ENCODE measurements around the gene MRPS26. TPM values are rescaled to one million over a fixed set of nuclear protein-coding genes. Genes with fewer than 3 reads are reported as not detected.
A peak's percentile ranks its signal among the peaks of the same experiment; 100 is the strongest.

The MRPS26 gene
- polyA plus RNA-seq, 3 donors: 19.4 to 36.6 (median 29.8) TPM

GRCh38 chr20:3010985-3011723 lies 34.7 kb upstream of the MRPS26 start:
- Mint-ChIP-seq H3K27me3 (ENCODE audit: low read depth in 3 of 3) (no peaks in the 10 kb centered on the region), H3K4me1 (no peaks in the 10 kb centered on the region), H3K27ac (peak overlapping the region in 1 of 7 donors; percentile 57), H3K36me3 (peaks cover 65 to 76% of the 10 kb centered on the region in 2 donors), H3K9me3 (no peaks in the 10 kb centered on the region), H3K4me3 (no peak overlapping the region)
- no peak for TF ChIP-seq CTCF (IDR thresholded peaks at IDR 0.05)
- Histone ChIP-seq H2AFZ (ENCODE audit: insufficient read depth, low read depth, low read length, poor library complexity, severe bottlenecking) (no peak overlapping the region), H3K36me3 (replicated peaks in 1 of 2; ENCODE audit: control insufficient read depth in 1 of 2, insufficient read depth in 2 of 2, low read length in 2 of 2) (peaks cover 48 to 91% of the 10 kb centered on the region in 2 donors), H3K4me2 (replicated peaks; ENCODE audit: extremely low read depth, low read length, poor library complexity, severe bottlenecking) (no peak overlapping the region), H4K20me1 (ENCODE audit: insufficient read depth, low read length) (no peaks in the 10 kb centered on the region), H3K27me3 (ENCODE audit: control insufficient read depth in 2 of 2, insufficient read depth in 2 of 2, low read length in 2 of 2) (no peaks in the 10 kb centered on the region), H3K9ac (ENCODE audit: insufficient read depth, low read length, poor library complexity, severe bottlenecking) (no peak overlapping the region), H3K4me3 (replicated peaks in 1 of 3; ENCODE audit: low read depth in 2 of 3, low read length in 3 of 3) (no peak overlapping the region), H3K79me2 (ENCODE audit: insufficient read depth, low read length) (no peaks in the 10 kb centered on the region), H3K4me1 (ENCODE audit: control insufficient read depth in 1 of 2, insufficient read depth in 2 of 2, low read length in 2 of 2) (no peaks in the 10 kb centered on the region), H3K9me3 (replicated peaks in 1 of 2; ENCODE audit: control insufficient read depth in 1 of 2, insufficient read depth in 1 of 2, low read length in 2 of 2) (no peaks in the 10 kb centered on the region), H3K27ac (ENCODE audit: low read depth in 1 of 2, low read length in 2 of 2) (no peak overlapping the region)
- WGBS (ENCODE audit: insufficient coverage): 14% methylated on average over 1 of the region's 1 CpG
- intact Hi-C loops (cut with micrococcal nuclease): no loop called here
- no peak for DNase-seq

- H3K9ac ChIP-seq (ENCODE audit: insufficient read depth, low read length, poor library complexity, severe bottlenecking): no peak overlapping the region
Observed at GRCh38 chr20:3011752-3012151, 34.1 kb upstream of the MRPS26 start.

More at GRCh38 chr20:3011752-3012151, 34.1 kb upstream of the MRPS26 start:
- no peaks in the 10 kb centered on the region for H3K4me1 Mint-ChIP-seq
- Histone ChIP-seq H4K20me1 (ENCODE audit: insufficient read depth, low read length) (no peaks in the 10 kb centered on the region), H3K27me3 (ENCODE audit: control insufficient read depth in 2 of 2, insufficient read depth in 2 of 2, low read length in 2 of 2) (no peaks in the 10 kb centered on the region), H3K27ac (ENCODE audit: low read depth in 1 of 2, low read length in 2 of 2) (no peak overlapping the region), H3K9me3 (replicated peaks in 1 of 2; ENCODE audit: control insufficient read depth in 1 of 2, insufficient read depth in 1 of 2, low read length in 2 of 2) (no peaks in the 10 kb centered on the region), H3K4me1 (ENCODE audit: control insufficient read depth in 1 of 2, insufficient read depth in 2 of 2, low read length in 2 of 2) (no peaks in the 10 kb centered on the region), H3K4me2 (replicated peaks; ENCODE audit: extremely low read depth, low read length, poor library complexity, severe bottlenecking) (no peak overlapping the region), H2AFZ (ENCODE audit: insufficient read depth, low read depth, low read length, poor library complexity, severe bottlenecking) (no peak overlapping the region), H3K4me3 (replicated peaks in 1 of 3; ENCODE audit: low read depth in 2 of 3, low read length in 3 of 3) (no peak overlapping the region), H3K36me3 (replicated peaks in 1 of 2; ENCODE audit: control insufficient read depth in 1 of 2, insufficient read depth in 2 of 2, low read length in 2 of 2) (peaks cover 46 to 91% of the 10 kb centered on the region in 2 donors), H3K79me2 (ENCODE audit: insufficient read depth, low read length) (no peaks in the 10 kb centered on the region)
- H3K27me3 Mint-ChIP-seq (ENCODE audit: low read depth in 3 of 3): no peaks in the 10 kb centered on the region
- 88% methylated on average over 2 of the region's 3 CpGs for WGBS (ENCODE audit: insufficient coverage)
- no peak overlapping the region for H3K27ac Mint-ChIP-seq
- no peaks in the 10 kb centered on the region for H3K9me3 Mint-ChIP-seq
- DNase-seq: no peak
- intact Hi-C loops (cut with micrococcal nuclease): no loop called here
- no peak for TF ChIP-seq CTCF (IDR thresholded peaks at IDR 0.05)
- H3K4me3 Mint-ChIP-seq: no peak overlapping the region
- H3K36me3 Mint-ChIP-seq: peaks cover 63 to 76% of the 10 kb centered on the region in 2 donors

All from CD14-positive monocyte (primary cell).